H1 (cell line): ENCODE results near the gene UBXN1. TPM values are rescaled to one million over a fixed set of nuclear protein-coding genes. Genes with fewer than 3 reads are reported as not detected.

Experiments
- CTCF ChIA-PET: fragments of 300-600 bp; sonication (Branson Sonifier 250); formaldehyde crosslinking; loops from one replicate; lab custom pipeline; 2021; ENCODE audit not compliant: partially characterized antibody; lab: Charles Lee
- POLR2A ChIA-PET: fragments of 300-600 bp; sonication (Branson Sonifier 250); formaldehyde crosslinking; loops from one replicate; lab custom pipeline; 2021; ENCODE audit warnings: inconsistent platforms; ENCODE audit not compliant: partially characterized antibody; lab: Charles Lee
- DNase-seq, 2 experiments: peaks; one replicate each; pipeline versions ENCODE4 v3.0.0 to v3.0.0-alpha.2; 2010 to 2022; ENCODE audit warnings: low spot score in 2 of 2, low read depth in 1 of 2, mixed read lengths in 1 of 2
- FAIRE-seq: peaks from 2 replicates; lab custom pipeline; 2011; peaks lifted over from hg19 to GRCh38; lab: Jason Lieb, UNC
- H2AFZ ChIP-seq: 2 replicates; pipeline ENCODE4 v1.8.1; 2012; ENCODE audit warnings: low read length, inconsistent platforms
- H2AK5ac ChIP-seq: 2 replicates; pipeline ENCODE4 v1.6.1; 2013; ENCODE audit warnings: low read depth, low read length
- H2BK120ac ChIP-seq: replicated peaks from 2 replicates; pipeline ENCODE3; 2013; ENCODE audit warnings: low read depth, low read length, inconsistent platforms
- H2BK12ac ChIP-seq: 2 replicates; pipeline ENCODE4 v1.6.1; 2013; ENCODE audit warnings: low read depth, low read length
- H2BK15ac ChIP-seq: 2 replicates; pipeline ENCODE4 v1.6.1; 2013; ENCODE audit warnings: low read length
- H2BK20ac ChIP-seq: 2 replicates; pipeline ENCODE4 v1.6.1; 2013; ENCODE audit warnings: low read length
- H2BK5ac ChIP-seq: 2 replicates; pipeline ENCODE4 v1.6.1; 2013; ENCODE audit warnings: low read depth, low read length
- H3K14ac ChIP-seq: 2 replicates; pipeline ENCODE4 v1.6.1; 2013; ENCODE audit warnings: inconsistent platforms; ENCODE audit not compliant: insufficient read length
- H3K18ac ChIP-seq: 2 replicates; pipeline ENCODE4 v1.6.1; 2013; ENCODE audit warnings: low read length; ENCODE audit errors: extremely low read depth
- H3K23ac ChIP-seq: 2 replicates; pipeline ENCODE4 v1.6.1; 2013; ENCODE audit warnings: inconsistent platforms; ENCODE audit not compliant: insufficient read length
- H3K23me2 ChIP-seq: 2 replicates; pipeline ENCODE4 v1.6.1; 2013; ENCODE audit warnings: low read depth, low read length
- H3K27ac ChIP-seq: 2 replicates; pipeline ENCODE4 v1.6.1; 2011; ENCODE audit warnings: low read depth, low read length, inconsistent platforms
- H3K27me3 ChIP-seq, 4 experiments: replicated peaks in 1 of 4; 1 replicate in 1 of 4; 2 replicates in 3 of 4; pipeline versions ENCODE4 v1.6.1 to v1.8.1; 2011 to 2013; ENCODE audit warnings: low read length in 3 of 4, mild to moderate bottlenecking in 3 of 4, inconsistent platforms in 2 of 4, mixed read lengths in 2 of 4, moderate library complexity in 1 of 4; ENCODE audit not compliant: control insufficient read depth in 3 of 4, insufficient read depth in 3 of 4; ENCODE audit errors: extremely low read depth in 1 of 4
- H3K36me3 ChIP-seq, 4 experiments: 2 replicates each; pipeline versions ENCODE4 v1.6.1 to v1.8.1; 2011 to 2013; ENCODE audit warnings: mild to moderate bottlenecking in 4 of 4, low read length in 3 of 4, moderate library complexity in 2 of 4, control low read depth in 1 of 4, inconsistent platforms in 1 of 4; ENCODE audit not compliant: insufficient read depth in 4 of 4, control insufficient read depth in 2 of 4
- H3K4ac ChIP-seq: replicated peaks from 2 replicates; pipeline ENCODE3; 2013; ENCODE audit warnings: low read length, low read depth, mixed read lengths, inconsistent platforms; ENCODE audit not compliant: insufficient read length
- H3K4me1 ChIP-seq, 4 experiments: replicated peaks in 1 of 4; 1 replicate in 1 of 4; 2 replicates in 3 of 4; pipeline versions ENCODE4 v1.6.1 to v1.8.1; 2011 to 2013; ENCODE audit warnings: low read length in 3 of 4, inconsistent platforms in 2 of 4, mixed read lengths in 1 of 4; ENCODE audit not compliant: insufficient read depth in 4 of 4, control insufficient read depth in 3 of 4
- H3K4me2 ChIP-seq, 2 experiments: 2 replicates each; pipeline versions ENCODE4 v1.6.1 to v1.8.1; 2011 to 2013; ENCODE audit warnings: low read depth in 2 of 2, low read length in 2 of 2, control low read depth in 1 of 2, inconsistent platforms in 1 of 2, mild to moderate bottlenecking in 1 of 2; ENCODE audit not compliant: insufficient read depth in 1 of 2
- H3K4me3 ChIP-seq, 4 experiments: fragments of 200-600, 300-600 bp in 1 of 4; sonication (generic), shearing (Covaris generic), sonication (Bioruptor Twin) in 1 of 4; 2 replicates each; pipeline versions ENCODE4 v1.5.1 to v1.8.1; 2011 to 2016; ENCODE audit warnings: low read length in 4 of 4, low read depth in 3 of 4, control low read depth in 2 of 4, inconsistent platforms in 2 of 4, mild to moderate bottlenecking in 2 of 4, mixed read lengths in 1 of 4, moderate library complexity in 1 of 4; ENCODE audit not compliant: insufficient read depth in 2 of 4; ENCODE audit errors: extremely low read depth in 1 of 4
- H3K56ac ChIP-seq: replicated peaks from 2 replicates; pipeline ENCODE3; 2013; ENCODE audit warnings: low read depth, mild to moderate bottlenecking, mixed read lengths, low read length, inconsistent platforms; ENCODE audit not compliant: insufficient read length
- H3K79me1 ChIP-seq: 2 replicates; pipeline ENCODE4 v1.6.1; 2013; ENCODE audit warnings: low read depth, low read length, control low read depth
- H3K79me2 ChIP-seq, 2 experiments: 2 replicates each; pipeline versions ENCODE4 v1.6.1 to v1.8.1; 2012 to 2013; ENCODE audit warnings: low read length in 2 of 2, mild to moderate bottlenecking in 2 of 2, inconsistent platforms in 1 of 2; ENCODE audit not compliant: insufficient read depth in 2 of 2, control insufficient read depth in 1 of 2
- H3K9ac ChIP-seq, 4 experiments: replicated peaks in 1 of 4; 1 replicate in 1 of 4; 2 replicates in 3 of 4; pipeline versions ENCODE4 v1.6.1 to v1.8.1; 2011 to 2013; ENCODE audit warnings: low read depth in 3 of 4, low read length in 3 of 4, control low read depth in 2 of 4, mild to moderate bottlenecking in 2 of 4, moderate library complexity in 2 of 4, inconsistent platforms in 1 of 4; ENCODE audit errors: extremely low read depth in 1 of 4
- H3K9me3 ChIP-seq, 2 experiments: 2 replicates each; pipeline versions ENCODE4 v1.6.1 to v1.8.1; 2012 to 2013; ENCODE audit warnings: mild to moderate bottlenecking in 2 of 2, moderate library complexity in 2 of 2, control low read depth in 1 of 2, inconsistent platforms in 1 of 2, low read depth in 1 of 2, low read length in 1 of 2, mixed read lengths in 1 of 2; ENCODE audit not compliant: insufficient read depth in 2 of 2
- H4K20me1 ChIP-seq, 2 experiments: replicated peaks in 1 of 2; 2 replicates each; pipeline versions ENCODE3 to v1.8.1; 2011 to 2013; ENCODE audit warnings: inconsistent platforms in 2 of 2, low read length in 2 of 2, mild to moderate bottlenecking in 1 of 2; ENCODE audit not compliant: insufficient read depth in 2 of 2, control insufficient read depth in 1 of 2
- H4K5ac ChIP-seq: 2 replicates; pipeline ENCODE4 v1.6.1; 2013; ENCODE audit warnings: low read length, low read depth, mixed read lengths, inconsistent platforms; ENCODE audit not compliant: insufficient read length
- H4K8ac ChIP-seq: 2 replicates; pipeline ENCODE4 v1.8.0; 2013; ENCODE audit warnings: mild to moderate bottlenecking, moderate library complexity, low read length, inconsistent platforms; ENCODE audit not compliant: insufficient read depth; ENCODE audit errors: extremely low read depth
- H4K91ac ChIP-seq: replicated peaks from 2 replicates; pipeline ENCODE3; 2013; ENCODE audit warnings: low read length, mixed read lengths, inconsistent platforms; ENCODE audit not compliant: insufficient read length
- BRCA1 ChIP-seq: IDR thresholded peaks from 2 replicates; pipeline ENCODE4 v1.6.1; 2012; ENCODE audit warnings: low read depth, low read length, improper control_type of control experiment
- CBX8 ChIP-seq: fragments of 300-800, 300-1000 bp; sonication (generic); IDR thresholded peaks from 2 replicates; pipeline ENCODE4 v1.7.1; 2016; ENCODE audit warnings: low read depth, low read length, borderline replicate concordance
- GABPA ChIP-seq: IDR thresholded peaks from 2 replicates; pipeline ENCODE4 v1.6.1; 2011; ENCODE audit warnings: mild to moderate bottlenecking, low read length, moderate library complexity, borderline replicate concordance; ENCODE audit not compliant: insufficient read depth
- KDM1A ChIP-seq: fragments of 200-600, 300-600 bp; sonication (generic); IDR thresholded peaks from 2 replicates; pipeline ENCODE4 v1.7.1; 2016; ENCODE audit warnings: mild to moderate bottlenecking, low read length, borderline replicate concordance
- POLR2A ChIP-seq, 2 experiments: IDR thresholded peaks; 1 replicate in 1 of 2; 2 replicates in 1 of 2; pipeline ENCODE4 v1.6.1; 2011; ENCODE audit warnings: low read depth in 2 of 2, low read length in 2 of 2, mild to moderate bottlenecking in 2 of 2; ENCODE audit errors: control extremely low read depth in 1 of 2
- POLR2AphosphoS5 ChIP-seq: IDR thresholded peaks from 2 replicates; pipeline ENCODE4 v1.6.1; 2011; ENCODE audit warnings: low read depth, low read length
- RNF2 ChIP-seq: fragments of 200-900, 300-1000 bp; sonication (generic); IDR thresholded peaks from 2 replicates; pipeline ENCODE4 v1.7.1; 2016; ENCODE audit warnings: borderline replicate concordance, low read depth, mild to moderate bottlenecking, antibody characterized with exemption, low read length; ENCODE audit not compliant: poor library complexity, severe bottlenecking; ENCODE audit errors: missing control alignments
- RXRA ChIP-seq: IDR thresholded peaks from 2 replicates; pipeline ENCODE4 v1.6.1; 2011; ENCODE audit warnings: low read depth, mild to moderate bottlenecking, low read length, moderate library complexity; ENCODE audit not compliant: insufficient read depth
- SAP30 ChIP-seq: fragments of 300-600 bp; sonication (generic); IDR thresholded peaks from 2 replicates; pipeline ENCODE4 v1.7.1; 2012; ENCODE audit warnings: low read length, moderate library complexity, mild to moderate bottlenecking, inconsistent platforms; ENCODE audit not compliant: insufficient read depth, insufficient replicate concordance
- SP1 ChIP-seq: IDR thresholded peaks from 2 replicates; pipeline ENCODE4 v1.6.1; 2011; ENCODE audit warnings: low read depth, low read length
- YY1 ChIP-seq: IDR thresholded peaks from 2 replicates; pipeline ENCODE4 v1.6.1; 2011; ENCODE audit warnings: low read depth, mild to moderate bottlenecking, low read length
- WGBS, 2 experiments: shearing (Covaris generic) in 1 of 2; methylation state at CpG; one replicate each; pipeline versions ENCODE4 v1.1.6 to v1.1.7; 2013 to 2015; ENCODE audit warnings: low lambda C conversion rate in 2 of 2, mixed read lengths in 2 of 2, inconsistent platforms in 1 of 2, low coverage in 1 of 2, missing lambda C conversion rate in 1 of 2; ENCODE audit not compliant: insufficient replicate concordance in 2 of 2, insufficient coverage in 1 of 2, insufficient read length in 1 of 2; ENCODE audit errors: extremely low coverage in 1 of 2, missing lambda C conversion rate in 1 of 2; 5-methylcytosine and 5-hydroxymethylcytosine counted together
- polyA plus RNA-seq, 7 experiments: library from polyadenylated mRNA; depleted of rRNA in 3 of 7; stranded (reverse) in 5 of 7; unstranded in 2 of 7; fragments of >200 nt in 5 of 7; fragments of 200-250 nt in 2 of 7; gene quantifications; 1 replicate in 5 of 7; 2 replicates in 1 of 7; 4 replicates in 1 of 7; pipeline versions ENCODE4 v1.2.1 to v1.2.3, GENCODE V29; 2011 to 2013; ENCODE audit warnings: missing spikeins in 2 of 7, mixed read lengths in 2 of 7
- total RNA-seq: library from RNA; stranded (reverse); fragmentation: NEBNext Ultra II Directional; extraction: Animal tissue kit (Norgen Biotek cat#: 25700); gene quantifications from 2 replicates; pipeline ENCODE4 v1.2.1, GENCODE V29; 2021

UBXN1 gene
- total and polyA plus RNA-seq, 2 of the 8 experiments (the other 6 are each of a cell fraction or from before 2014, with no cell fraction given): 78.6 to 114 TPM

- peak within 1 kb of the TSS; percentile 86 for H2BK5ac ChIP-seq
- H2BK15ac ChIP-seq: peak within 1 kb of the TSS; percentile 81; the same call in 1 of the 2 replicates
- no peaks in the 10 kb centered on the region for H3K9me3 ChIP-seq
- WGBS, 2 experiments: 2% methylated on average over 9 of the region's 10 CpGs; no CpG with 5 or more reads in 1 of the 2 experiments
- peaks cover 7 to 34% (median 20%) of the 10 kb centered on the region in 4 experiments for H3K4me1 ChIP-seq
- H3K9ac ChIP-seq: peak within 1 kb of the TSS in 3 of 4 experiments; percentile 52 to 76 (median 74); a peak in 6 of 7 replicates
- H2BK20ac ChIP-seq: 0 out of 2 replicates have a peak within 1 kb of the TSS, but pooled peaks have one; percentile 66
- peaks cover 22% of the 10 kb centered on the region for H3K23me2 ChIP-seq
- peak within 1 kb of the TSS; percentile 99 for H3K4me2 ChIP-seq
- H2AK5ac ChIP-seq: peak within 1 kb of the TSS; percentile 25
- peak within 1 kb of the TSS; percentile 67 for H4K91ac ChIP-seq
- FAIRE-seq (peak; percentile 28), DNase-seq (peak; percentile 93 to 96)
- ChIA-PET POLR2A (interaction anchor here (0.6 to 61.4 kb wide), 27 partner anchors 9 to 420 kb away, joined by 3 to 2041 read pairs (median 9); partner anchors contain the start of genes C11orf98, CSKMT, EEF1G and EML3), CTCF (interaction anchor here (1.2 to 3.8 kb wide), 6 partner anchors 18 to 150 kb away, joined by 3 to 21 read pairs (median 6); partner anchors contain the start of genes C11orf98, CSKMT, LRRN4CL and TAF6L)
- H3K27ac ChIP-seq: peak within 1 kb of the TSS; percentile 46
- no peak within 1 kb of the TSS for H2AFZ ChIP-seq
- H3K23ac ChIP-seq: no peak within 1 kb of the TSS
- H2BK120ac ChIP-seq: peak within 1 kb of the TSS; percentile 72
- H3K56ac ChIP-seq: no peak within 1 kb of the TSS
- peaks cover 4 to 19% (median 9%) of the 10 kb centered on the region in 4 experiments; a peak in 7 of 8 replicates for H3K36me3 ChIP-seq
- H4K8ac ChIP-seq: 0 out of 2 replicates have a peak within 1 kb of the TSS, but pooled peaks have one; percentile 7
- H3K27me3 ChIP-seq: no peaks in the 10 kb centered on the region
- H3K18ac ChIP-seq: peak within 1 kb of the TSS; percentile 79
- peaks cover 0 to 7% of the 10 kb centered on the region in 2 experiments; a peak in 1 of 4 replicates for H3K79me2 ChIP-seq
- H4K20me1 ChIP-seq: no peaks in the 10 kb centered on the region
- H3K4me3 ChIP-seq: peak within 1 kb of the TSS; percentile 68 to 89 (median 84)
- no peaks in the 10 kb centered on the region; the same call in 1 of the 2 replicates for H3K79me1 ChIP-seq
- H2BK12ac ChIP-seq: peak within 1 kb of the TSS; percentile 86; the same call in 1 of the 2 replicates
- no peak within 1 kb of the TSS for H3K14ac ChIP-seq
- H3K4ac ChIP-seq: peak within 1 kb of the TSS; percentile 75
- H4K5ac ChIP-seq: peak within 1 kb of the TSS; percentile 38
- no peak for TF ChIP-seq RNF2
- TF ChIP-seq POLR2A (IDR thresholded peaks at IDR 0.05; ENCODE audit: control extremely low read depth in 1 of 2, low read depth in 2 of 2, low read length in 2 of 2): no peak
- peak; percentile 86 for TF ChIP-seq SAP30
- TF ChIP-seq KDM1A: peak; percentile 77; the same call in 1 of the 2 replicates
- TF ChIP-seq BRCA1: peak; percentile 53; the same call in 1 of the 2 replicates
- no peak for TF ChIP-seq CBX8
- no peak for TF ChIP-seq RXRA
- peak; percentile 96 for TF ChIP-seq POLR2AphosphoS5
- TF ChIP-seq SP1: peak; percentile 95
- 0 out of 2 replicates have a peak, but pooled peaks have one; percentile 17 for TF ChIP-seq GABPA
- TF ChIP-seq YY1: peak; percentile 81
Measured at GRCh38 chr11:62707277-62707861, 28.5 kb upstream of the UBXN1 start, which contains the start of the genes BSCL2 and GNG3. BSCL2 (minus strand) TSS chr11:62707424; CDS start chr11:62707195, 229 bp downstream. GNG3 (plus strand) TSS chr11:62707676; CDS start chr11:62708296, 620 bp downstream.
